ENCODE results near the gene CREG1. TPM values are rescaled to one million over a fixed set of nuclear protein-coding genes. Genes with fewer than 3 reads are reported as not detected.
"Not testable (repeated sequence)": the region's sequence is repeated elsewhere in the genome, so short reads cannot be mapped to it uniquely, and the experiment has no call there.

The CREG1 gene
- total RNA-seq, 1 donor from 2014 or later = 185 TPM

DNA sequence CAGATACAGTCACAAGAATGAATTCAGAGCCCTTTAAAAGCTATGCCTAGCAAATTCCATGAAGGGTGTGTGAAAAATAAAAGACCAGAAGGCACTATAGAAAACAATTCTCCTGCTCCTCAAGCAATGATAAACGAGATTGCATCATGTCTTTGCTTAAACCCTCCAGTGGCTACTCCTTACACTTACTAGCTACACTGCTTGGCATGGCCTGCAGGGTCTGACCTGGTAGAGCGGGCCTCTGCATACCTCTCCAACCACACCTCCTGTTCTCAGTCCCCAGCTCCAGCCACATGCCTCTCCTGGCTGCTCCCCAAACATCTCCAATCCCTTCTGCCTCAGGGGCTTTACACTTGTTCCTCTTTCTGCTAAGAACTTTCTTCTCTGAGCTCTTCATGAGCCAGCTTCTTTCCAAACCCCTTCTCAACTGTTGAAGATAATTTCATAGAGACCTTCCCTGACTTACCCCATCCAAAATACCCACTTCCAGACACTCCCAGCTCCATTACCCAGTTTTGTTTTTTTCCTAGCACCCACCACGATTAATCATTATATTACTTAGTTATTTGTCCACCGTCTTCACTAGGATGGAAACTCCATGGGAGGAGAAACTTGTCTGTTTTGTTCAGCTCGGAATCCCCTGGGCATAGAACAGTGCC is 11.2 kb upstream of the CREG1 start:
- DNase-seq (ENCODE audit: low spot score) = no peak

DNA sequence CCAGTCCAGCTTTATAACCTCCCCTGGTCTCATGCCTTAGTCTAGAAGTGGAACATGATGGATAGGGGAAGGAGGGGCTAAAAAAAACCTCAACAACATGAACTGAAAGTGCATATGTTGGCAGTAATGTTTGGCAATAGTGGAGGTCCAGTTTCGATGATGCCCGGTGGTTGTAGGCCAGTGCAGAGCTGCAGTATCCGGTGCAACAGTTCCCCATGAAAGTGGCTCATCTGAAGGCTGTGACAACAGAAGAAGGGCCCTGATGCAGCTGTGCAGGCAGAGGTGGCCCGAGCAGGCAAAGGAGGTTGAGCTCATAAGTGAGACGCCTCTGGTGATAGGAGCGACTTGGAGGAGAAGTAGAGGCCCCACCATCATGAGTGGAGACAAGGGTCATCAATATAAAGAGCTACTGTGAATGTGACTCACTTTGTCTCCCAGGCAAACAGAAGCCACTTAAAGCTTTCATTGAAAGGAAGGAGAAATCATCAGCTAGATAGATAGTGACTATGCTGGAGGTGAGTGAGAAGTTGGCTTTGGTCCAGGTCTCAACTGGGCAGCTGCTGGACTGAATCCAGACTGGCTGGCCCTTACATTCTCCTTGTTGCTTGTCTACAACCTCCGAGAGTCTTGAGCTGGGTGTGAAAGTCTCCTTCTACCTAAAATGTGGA is 10.2 kb upstream of the CREG1 start:
- no peak for DNase-seq (ENCODE audit: low spot score)

DNA sequence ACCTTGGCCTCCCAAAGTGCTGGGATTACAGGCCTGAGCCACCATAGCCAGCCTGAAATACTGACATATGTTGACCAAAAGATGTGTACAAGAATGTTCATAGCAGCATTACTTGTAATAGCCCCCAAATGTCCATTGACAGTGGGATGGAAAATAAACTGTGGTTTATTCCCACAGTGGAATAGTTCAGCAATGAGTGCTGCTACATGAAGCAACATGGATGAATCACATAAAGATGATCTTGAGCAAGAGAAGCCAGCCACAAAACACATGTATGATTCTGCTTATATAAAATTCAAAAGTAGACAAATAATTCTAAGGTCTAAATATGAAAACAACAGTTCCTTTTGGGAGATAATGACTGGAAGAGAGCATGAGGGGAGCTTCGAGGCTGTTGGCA is 9.1 kb upstream of the CREG1 start:
- no peak for DNase-seq (ENCODE audit: low spot score)

DNA sequence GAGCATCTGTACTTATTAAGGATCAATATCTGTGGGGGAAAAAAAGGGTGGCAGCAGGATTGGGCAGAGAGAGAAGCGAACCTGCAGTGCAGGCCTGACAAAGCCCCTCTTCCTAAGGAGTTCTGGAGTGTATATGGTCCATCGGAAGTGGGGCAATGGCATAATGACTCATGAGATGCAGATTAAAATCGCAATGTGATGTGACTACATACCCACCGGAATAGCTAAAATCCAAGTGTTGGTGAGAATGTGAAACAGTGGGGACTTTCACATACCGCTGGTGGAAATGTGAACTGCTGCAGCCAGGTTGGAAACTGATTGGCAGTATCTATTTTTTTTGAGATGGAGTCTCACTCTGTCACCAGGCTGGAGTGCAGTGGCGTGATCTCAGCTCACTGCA is 8.2 kb upstream of the CREG1 start:
- no peak for DNase-seq (ENCODE audit: low spot score)

DNA sequence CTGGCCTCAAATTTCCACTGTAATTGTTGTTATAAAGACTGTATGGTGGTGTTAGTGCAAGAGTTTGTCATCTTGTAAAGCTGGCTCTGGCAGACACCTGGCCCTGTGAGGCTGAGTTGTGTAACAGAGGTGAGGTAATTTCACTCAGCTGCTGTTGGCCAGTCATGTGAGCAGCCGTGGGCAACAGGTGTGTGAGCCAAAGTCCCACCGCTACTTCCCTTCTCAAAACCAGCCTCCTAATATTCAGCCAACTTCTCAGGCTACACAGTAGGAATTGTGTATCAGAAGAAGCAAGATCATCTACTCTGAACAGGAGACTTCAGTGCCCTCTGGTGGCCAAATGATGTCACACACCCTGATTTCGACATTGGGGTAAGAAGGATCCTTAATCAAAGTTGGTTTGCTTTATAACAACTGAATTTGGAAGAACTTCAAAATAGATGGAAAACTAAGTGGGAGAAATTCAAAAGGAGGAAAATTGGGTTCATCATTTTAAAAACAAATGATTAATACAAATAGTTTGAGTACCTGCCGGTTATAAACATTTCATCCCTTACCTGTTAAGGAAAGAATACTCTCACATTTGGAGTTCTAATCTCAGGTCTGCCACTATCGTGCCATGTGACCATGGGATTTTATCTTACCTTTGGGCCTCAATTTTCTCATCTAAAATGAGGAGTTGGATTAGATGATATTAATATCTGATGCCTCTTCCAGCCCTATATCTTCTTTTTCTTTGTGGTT is 2.6 kb upstream of the CREG1 start:
- DNase-seq (ENCODE audit: low spot score) = no peak

DNA sequence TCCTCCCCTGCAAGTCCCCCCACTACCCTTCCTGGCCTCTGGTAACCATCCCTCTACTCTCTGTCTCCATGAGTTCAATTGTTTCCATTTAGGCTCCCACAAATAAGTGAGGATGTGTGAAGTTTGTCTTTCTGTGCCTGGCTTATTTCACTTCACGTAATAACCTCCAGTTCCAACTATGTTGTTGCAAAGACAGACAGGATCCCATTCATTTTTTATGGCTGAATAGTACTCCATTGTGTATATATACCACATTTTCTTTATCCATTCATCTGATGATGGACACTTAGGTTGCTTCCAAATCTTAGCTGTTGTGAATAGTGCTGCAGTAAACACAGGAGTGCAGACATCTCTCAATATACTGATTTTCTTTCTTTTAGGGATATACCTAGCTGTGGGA is 1.5 kb upstream of the CREG1 start:
- not testable (repeated sequence) for DNase-seq (ENCODE audit: low spot score)

DNA sequence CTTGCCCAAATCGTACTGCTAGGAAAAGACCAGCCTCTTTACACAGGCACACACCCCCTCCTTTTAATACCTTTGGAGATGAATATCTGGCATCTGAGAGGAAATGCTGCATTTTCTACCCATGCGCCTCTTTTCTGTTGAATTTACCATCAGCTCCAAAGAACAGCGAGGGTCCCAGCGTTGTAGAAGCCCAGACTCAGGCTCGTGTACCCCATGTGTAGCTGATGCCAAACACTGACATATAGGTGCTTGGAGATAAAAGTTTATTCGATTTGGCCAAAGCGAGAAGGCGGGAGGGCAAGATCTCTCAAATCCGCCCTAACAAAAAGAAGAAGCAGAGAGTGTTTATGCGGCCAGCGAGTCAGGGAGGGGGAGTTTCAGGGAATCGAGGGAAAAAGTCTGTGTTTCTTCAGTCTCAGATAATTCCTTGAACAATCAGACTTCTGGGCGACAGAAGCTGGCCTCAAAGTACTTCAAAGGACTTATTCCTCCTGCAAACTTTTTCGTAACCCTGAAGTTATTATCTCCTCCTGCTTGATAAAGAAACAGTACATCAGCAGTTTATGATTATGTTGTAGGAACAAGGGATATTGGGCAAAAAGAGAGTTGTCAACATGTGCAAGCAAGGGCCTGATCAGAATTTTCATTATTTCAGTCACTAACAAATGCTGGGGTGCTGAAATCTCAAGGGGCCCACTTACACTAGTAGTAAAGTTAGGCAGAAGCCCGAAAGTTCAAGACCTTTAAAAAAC is 642 bp upstream of the CREG1 start:
- no peak for DNase-seq (ENCODE audit: low spot score)

DNA sequence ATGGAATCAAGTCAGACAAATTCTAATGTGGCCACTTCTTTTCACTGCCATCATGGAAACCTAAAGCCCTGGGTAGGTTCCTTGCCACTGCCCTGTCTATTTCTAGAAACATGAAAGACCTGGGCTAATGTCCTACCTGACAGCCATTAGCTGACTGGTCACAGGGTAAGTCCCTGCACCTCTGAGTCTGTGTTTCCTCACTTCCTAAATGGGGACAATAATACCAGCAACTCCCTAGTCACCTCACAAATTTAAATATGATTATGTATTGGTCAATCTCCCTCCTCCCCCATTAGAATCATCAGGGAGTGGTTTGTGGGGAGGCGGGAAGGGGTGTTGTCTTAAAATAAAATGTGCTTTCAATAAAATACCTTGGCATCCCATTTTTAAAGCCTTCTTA is 2.2 kb downstream of the CREG1 start:
- DNase-seq (ENCODE audit: low spot score) = no peak

DNA sequence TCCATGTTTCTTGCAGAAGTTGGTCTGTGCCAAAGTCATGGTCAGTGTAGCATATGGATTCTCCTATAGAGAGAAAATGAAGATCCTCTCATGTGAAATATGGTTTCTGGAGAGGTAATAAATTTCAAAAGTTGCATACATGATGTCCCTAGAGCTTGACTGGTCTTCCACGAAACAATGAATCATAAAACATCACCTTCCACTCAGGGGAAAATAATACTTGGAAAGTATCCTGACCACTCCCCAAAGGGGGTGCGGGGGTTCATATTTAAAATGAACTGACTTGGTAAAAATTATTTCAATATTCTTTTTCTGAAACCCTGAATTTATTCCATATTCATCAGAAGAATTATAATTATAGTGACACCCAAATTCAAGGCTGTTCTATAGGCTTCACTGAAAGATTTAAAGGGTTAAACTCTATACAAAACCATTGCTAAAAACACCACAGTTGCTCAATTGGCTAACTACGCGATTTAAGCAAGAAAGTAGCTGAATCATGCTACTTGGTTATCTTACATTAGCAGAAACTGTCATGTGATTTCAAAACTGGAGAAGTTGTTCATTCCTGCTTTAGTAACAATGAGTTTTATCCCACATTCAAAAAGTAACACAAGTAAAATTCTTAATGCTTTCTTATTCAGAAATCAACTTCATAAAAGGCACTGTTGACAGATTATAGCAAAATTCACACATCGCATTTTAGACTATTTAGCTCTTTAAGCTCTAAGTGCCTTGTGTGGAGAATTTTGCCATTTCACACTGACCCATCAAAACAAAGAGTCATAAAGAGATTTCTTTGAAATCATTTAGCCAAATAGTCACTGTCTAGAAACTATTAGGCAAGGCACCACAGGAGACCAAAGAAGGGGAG is 5.3 kb downstream of the CREG1 start:
- no peak for DNase-seq (ENCODE audit: low spot score)

DNA sequence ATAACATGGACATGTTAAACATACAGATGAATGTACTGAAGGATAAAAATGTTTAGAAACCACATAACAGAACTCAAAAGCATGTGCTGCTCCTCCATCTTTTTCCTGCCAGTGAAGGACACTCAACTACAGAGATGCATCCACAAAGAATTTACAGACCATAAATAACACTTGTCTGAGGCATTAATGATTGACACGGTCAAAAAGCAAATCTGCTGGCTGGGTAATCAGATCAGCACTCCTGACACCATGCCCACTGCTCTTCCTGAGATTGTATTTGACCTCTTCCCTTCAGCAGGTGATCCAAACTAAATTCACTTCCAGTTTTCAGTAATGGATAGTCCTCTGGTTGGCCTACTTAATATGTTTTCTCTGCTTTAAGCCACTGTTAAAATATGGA is 6.6 kb downstream of the CREG1 start:
- no peak for DNase-seq (ENCODE audit: low spot score)

DNA sequence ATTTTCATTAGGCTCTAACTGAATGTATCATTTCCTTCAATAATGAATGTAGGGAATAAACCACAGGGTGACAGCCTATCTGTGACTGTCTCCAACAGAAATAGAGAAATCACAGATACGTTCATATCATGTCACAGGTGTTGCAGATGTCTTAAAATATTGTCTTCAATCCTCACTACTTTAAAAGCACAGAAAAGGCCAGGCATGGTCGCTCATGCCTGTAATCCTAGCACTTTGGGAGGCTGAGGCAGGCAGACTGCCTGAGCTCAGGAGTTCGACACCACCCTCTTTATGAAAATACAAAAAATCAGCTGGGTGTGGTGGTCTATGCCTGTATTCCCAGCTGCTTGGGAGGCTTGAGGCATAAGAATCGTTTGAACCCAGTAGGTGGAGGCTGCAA is 8.2 kb downstream of the CREG1 start:
- DNase-seq (ENCODE audit: low spot score) = no peak

DNA sequence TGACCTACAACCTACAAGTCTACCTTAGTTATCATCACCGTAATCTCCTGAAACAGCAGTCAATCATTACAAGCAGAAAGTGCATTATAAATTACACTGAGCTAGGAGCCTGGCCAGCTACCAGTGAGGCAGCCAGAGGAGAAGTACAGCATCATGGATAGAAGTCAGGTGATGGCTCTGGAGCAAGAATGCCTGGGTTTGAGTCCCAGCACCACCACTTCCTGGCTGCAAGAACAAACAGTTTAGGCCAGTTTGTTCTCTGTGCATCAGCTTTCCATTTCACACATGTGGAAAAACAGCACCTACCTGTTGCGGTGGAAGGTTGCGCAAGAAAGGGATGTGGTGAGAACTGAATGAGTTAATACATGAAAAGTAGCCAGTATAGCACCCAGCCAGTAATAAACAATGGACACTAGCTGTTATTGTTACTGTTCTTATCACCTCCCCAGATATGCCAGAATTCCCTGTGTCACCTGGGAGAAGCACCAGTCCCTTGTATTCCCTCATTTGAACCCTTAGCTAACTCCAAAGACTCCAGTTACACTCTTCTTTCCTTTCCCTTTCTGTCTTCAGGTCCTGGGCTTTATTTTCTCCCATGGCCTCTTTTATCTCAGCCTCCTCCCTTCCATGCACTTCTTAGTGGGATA is 9.0 kb downstream of the CREG1 start:
- no peak for DNase-seq (ENCODE audit: low spot score)

DNA sequence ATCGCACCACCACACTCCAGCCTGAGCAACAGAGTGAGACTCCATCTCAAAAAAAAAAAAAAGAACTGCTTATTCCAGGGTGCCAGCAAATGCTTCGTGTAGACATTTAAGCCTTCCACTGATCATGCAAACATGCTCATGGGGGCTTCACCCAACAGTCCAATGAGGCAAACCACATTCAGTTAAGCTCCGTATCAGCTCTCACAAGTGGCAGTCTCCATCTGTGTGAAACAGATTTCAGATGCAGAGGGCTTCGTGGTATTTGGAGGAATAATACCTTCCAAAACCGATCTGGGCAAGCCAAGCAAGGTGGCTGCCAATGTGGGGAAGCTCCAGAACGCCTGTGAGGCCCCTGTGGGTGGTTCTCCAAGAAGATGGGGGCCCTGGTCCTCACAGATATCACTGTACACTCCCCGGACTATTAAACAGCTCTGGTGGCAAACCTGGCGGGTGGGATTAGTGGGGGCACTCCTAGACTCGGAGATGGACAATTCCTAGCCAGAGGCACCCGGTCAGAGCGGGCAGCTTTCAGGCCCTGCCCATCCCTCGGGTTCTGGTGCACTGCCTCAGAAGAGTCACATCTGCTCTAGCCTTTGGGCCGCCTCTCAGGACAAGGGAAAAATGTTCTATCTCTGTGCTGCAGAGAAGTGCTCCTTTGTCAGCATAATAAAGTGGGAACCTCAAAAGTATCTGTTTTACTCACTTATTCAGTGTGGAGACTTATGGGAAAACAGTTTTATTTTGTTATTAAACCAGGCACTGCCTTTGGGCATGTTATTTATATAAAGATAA is 10.2 kb downstream of the CREG1 start:
- no peak for DNase-seq (ENCODE audit: low spot score)

DNA sequence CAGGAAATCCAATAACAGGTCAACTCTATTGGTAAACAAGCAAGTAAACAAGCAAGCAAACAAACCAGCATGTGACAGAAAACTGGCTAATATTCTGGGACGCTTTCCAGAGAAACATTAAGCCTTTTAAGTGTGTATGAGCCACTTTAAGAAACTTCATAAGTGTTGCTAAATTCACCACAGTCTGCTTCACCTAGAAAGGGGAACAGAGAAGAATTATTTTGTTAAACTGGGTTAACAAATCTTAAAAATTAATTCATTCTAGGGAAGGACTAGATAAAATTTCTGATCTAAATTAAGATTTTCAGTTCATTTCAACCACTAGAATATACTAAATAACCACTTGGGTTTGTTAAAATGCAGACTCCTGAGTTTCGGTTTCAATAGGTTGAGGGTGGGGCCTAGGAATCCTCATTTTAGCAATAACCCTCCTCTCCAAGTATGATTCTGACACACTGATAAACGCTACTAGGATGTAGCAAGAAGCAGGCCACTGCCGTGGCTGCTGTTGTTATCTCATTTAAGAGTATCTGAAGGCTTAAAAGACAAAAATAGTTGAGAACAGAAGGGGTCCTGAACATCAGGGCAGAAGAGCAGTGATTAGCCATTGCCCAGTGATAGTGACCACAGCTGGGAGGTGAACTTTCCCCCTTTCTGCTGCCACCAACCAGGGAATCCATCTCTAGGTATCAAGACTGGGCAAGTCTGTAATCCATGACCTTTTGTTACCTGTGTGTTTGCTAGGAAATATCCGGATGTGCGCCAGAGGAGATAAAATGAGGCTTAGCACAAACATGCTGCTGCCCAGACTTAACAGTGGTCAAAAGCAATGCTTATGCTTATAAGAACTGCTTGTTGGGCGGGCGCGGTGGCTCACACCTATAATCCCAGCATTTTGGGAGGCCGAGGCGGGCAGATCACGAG is 11.2 kb downstream of the CREG1 start:
- DNase-seq (ENCODE audit: low spot score) = no peak

DNA sequence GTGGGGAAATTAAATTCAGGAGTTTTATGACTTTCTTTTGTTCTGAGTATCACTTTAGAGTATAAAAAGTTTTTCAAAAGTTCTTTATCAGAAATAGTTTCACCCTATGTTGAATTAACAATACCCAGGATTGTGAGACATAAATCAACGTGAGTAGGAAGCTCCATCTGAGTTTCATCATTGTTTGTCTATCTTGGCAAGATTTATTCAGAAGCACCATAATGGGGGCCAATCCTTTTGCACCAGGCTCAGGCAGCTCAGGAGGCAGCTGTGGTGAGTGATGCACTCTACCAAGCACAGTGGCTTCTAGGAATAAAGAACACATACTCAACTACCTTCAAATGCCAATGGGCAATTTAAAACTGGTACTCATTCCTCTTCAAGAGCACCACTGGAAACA is 12.0 kb downstream of the CREG1 start:
- DNase-seq (ENCODE audit: low spot score) = no peak

DNA sequence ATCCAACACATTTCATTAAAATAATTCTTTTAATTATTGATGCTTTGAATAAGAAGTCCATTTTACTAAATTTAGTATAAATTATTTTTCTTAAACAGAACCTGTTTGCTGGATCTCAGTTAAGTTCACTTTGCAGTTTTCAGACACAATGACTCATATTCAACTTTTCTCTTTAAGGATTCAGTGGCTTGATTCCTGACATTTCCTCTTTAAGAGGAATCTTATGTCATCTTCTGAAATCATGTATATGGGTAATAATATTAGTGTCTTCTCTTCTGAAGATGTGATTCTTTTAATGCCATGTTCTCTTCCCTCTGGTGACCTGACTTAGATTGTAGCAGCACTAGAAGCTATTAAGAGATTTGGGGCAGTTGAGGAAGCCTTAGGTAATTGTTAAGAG is 12.6 kb downstream of the CREG1 start:
- DNase-seq (ENCODE audit: low spot score) = no peak

DNA sequence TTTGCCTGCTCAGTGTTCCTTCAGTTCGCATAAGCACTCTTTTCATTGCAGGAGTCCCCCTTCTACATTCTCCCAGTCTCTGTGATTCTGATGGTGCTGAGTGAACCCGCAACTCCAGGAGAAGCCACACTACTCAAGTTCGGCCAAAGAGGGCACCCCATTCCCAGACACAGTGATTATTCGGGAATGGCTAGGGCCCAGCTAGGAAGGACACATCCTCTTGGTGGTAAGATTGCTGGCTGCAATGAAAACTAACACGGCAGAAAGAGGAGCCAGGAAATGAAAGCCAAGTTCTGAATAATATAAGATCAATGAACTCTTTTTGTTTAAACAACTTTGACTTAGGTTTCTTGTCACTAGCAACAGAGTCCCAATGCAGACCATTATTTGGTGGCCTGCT is 14.9 kb downstream of the CREG1 start:
- DNase-seq (ENCODE audit: low spot score) = no peak

DNA sequence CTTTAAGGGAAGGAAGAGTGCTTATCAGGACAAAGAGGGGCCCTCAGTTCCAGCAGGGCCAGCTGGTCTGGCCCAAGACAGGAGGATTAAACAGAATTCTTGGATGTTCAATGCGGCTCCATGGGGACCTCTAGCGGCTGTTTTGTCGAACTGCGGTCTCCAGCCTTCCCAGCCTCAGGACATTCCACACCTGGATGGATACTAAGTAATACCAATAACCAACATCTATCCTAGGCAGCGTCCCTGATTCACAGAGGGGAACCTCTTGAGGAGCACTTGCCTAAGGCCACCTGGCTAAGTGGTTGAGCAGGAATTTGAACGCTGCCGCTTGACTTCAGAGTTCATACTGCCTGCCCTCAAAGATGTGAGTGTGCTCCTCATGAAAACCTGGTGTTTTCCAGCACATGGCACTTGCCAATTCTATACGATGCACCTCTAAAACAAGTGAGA is 19.7 kb downstream of the CREG1 start:
- no peak for DNase-seq (ENCODE audit: low spot score)

All from mesenteric fat pad (tissue), 1 donor.